GM18526 (cell line): Measurements from ENCODE around the gene GAS2.
A peak's percentile ranks its signal among the peaks of the same experiment; 100 is the strongest.

Experiments
- POLR2A ChIP-seq: IDR thresholded peaks from 3 replicates; pipeline ENCODE4 v1.6.1; 2011; ENCODE audit not compliant: insufficient read length; ENCODE audit errors: extremely low read depth

GAS2 gene

DNA sequence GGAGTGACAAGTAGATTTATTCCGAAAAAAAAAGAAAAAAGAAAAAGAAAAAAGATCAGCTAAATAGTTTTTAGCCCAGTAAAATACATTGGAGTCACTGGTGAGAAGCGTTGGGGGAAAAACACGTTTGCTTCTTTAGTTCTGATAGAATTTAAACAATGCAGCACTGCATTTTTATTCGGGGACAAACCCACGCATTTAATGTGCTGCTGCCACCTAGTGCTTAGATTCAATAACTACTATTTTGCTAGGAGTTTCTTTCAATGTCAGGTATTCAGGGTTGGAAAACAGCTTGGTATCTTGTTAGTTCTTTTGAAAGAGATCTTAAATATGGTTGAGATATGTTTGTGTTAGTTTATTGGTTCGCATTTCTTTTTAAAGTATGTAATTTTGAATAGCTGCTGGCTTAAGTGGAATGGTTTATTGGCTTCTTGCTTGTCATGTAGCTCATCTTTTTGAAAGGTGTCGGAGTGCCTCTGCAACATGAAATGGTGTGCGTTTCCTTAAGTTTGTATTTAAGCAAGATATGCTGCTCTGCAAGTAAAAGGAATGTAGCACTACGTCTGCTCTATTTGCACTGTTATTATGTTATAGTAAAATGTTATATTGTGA lies 121.2 kb downstream of the GAS2 start:
- TF ChIP-seq POLR2A: no peak

DNA sequence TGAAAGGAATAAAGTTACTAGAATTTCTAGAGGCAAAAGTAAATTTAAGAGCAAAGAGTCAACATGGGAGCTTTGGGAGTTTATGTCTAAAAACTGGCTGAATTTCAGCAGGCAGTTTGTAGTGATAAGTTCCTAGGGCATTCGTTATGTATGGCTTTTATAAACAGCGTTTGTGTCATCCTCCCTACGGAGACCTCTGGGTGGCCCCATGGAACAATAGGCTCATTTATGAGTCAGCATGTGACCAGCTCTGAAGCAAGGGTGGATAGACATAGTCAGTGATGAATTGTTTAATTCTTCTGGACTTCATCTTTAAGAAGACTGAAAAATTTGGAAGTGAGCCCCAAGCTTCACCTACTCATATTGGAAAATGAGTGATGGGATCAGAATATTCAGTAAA lies 126.1 kb downstream of the GAS2 start:
- no peak for TF ChIP-seq POLR2A

DNA sequence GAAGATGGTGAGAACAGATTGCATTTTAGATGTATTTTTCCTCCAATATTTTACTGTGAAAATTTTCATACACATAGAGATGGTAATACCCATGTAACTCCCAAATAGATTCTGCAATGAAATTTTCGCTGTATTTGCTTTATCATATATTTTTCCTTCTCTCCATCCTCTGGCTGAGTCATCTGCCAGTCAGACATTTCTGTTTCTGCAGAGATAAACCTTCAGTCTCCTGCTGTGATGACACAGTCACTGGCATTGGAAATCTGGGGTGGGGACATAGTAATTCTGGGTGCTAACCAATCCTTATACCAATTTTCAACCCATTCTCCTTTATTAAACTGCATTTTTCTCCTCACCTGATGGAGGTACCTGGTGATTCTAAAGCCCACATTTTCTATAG lies 129.5 kb downstream of the GAS2 start:
- TF ChIP-seq POLR2A: no peak

DNA sequence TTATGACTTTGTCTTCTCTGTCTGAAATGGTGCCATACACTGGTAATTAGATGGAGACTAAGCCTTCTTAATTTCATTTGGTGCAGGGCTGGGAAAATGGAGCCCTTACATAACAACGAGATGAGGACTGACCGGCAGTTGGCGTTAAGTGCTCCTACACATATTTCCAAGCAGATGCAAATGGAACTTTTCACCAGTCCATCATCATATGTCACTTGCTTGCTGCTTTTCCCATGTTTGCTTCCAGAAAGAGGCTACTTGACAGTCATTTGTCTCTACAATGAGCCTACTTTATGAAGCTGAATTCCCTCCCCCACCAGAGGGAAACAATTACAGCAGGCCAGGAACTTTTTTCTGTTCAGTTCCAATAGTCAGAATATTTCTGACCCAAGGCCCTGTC lies 130.6 kb downstream of the GAS2 start:
- TF ChIP-seq POLR2A: no peak

DNA sequence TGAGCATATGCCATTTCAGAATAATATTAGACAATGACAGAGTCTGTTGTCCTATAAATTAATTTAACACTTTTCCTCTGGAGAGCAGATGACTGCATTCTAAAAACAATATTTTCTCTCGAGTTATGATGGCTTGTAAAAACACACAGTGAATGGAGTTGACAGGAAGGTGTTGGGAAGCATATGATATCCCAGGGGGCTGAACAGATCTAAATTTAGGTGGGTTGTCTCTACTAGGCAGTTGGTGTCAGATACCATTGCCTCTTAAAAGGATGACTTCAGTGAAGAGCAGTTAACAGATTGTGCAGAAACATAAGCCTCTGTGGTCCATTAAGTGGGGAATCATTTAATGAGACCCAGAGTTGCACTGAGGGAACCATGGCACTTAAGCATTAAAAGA lies 132.5 kb downstream of the GAS2 start:
- TF ChIP-seq POLR2A: no peak

DNA sequence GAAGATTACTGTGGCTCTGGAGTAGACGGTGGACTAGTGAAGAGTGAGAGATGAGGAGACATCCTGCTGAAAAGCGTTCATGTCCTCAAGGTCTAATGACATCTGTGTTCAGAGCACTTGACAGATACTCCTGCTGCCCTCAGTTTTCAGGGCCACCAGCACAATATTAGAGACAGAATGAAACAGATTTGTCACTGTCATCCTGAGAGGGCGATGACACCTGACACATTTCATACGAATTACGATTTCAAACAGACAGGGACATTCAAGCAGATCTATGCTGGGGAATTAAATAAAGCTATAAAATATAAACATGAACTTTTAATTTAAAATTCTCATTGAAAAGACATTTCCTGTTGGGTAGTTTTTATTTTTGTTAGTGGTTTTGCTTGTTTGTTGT lies 134.1 kb downstream of the GAS2 start:
- no peak for TF ChIP-seq POLR2A

DNA sequence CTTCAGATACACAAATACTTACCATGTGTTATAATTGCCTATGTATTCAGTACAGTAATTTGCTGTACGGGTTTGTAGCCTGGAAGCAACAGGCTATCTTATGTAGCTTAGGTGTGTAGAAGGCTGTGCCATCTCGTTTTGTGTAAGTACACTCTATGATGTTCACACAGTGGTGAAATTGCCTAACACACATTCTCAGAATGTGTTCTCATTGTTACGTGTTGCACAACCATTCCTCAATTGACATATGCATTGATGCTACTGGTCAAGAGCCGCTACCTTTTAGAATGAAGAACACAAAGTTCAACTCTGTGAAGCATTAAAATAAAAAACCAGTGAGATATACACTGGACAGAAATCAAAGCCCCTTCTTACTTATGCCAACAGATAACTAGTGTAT lies 136.4 kb downstream of the GAS2 start:
- TF ChIP-seq POLR2A: no peak

DNA sequence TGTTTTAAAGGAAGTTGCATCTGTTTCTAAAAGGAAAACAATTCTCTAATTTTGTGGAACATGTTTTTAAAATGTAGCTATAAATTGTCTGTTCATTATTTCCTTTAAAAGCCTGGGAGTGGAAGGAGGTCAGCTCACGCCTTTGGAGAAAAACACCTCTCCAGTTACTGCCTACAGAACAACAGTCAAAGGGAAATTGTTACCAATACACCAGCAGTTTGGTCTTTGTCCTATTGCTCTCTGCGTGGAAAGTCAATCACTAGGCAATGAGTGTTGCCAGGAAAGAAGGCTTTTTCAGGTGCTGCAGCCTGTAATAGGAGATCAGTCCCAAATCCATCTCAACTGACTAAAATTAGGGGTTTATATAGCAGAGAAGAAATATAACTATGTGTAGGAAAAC lies 141.0 kb downstream of the GAS2 start:
- TF ChIP-seq POLR2A: no peak

DNA sequence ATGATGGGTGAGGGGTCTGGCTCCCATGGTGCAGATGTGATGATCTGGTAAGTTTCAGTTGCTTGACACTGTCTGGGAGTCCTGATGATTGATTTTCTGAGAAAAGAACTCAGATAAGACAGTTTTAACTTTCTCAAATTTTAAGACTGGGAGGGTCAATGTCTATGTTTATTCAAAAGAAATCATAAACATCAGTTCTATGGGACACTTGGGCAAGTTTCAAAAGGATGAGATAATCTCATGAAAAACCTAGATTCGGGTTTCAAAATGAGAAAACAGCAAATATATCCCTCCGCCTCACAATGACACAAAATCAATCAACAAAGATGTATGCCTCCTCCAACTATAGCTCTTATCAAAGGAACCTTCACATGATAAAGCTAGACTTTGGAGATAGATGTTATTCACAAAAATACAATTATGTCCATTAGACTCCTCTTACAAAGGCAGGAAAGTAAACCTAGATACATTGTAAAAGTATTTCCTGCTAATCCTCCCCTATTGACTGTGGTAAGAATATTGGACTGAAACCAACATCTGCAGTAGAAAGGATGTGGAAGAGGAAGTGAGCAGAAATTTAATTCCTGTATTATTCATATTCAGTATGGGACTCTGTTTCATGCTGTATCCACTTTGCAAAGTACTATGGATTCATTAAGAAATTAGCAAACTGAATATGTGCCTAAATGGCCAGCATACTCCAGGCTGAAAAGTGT lies 141.6 kb downstream of the GAS2 start:
- TF ChIP-seq POLR2A: no peak

DNA sequence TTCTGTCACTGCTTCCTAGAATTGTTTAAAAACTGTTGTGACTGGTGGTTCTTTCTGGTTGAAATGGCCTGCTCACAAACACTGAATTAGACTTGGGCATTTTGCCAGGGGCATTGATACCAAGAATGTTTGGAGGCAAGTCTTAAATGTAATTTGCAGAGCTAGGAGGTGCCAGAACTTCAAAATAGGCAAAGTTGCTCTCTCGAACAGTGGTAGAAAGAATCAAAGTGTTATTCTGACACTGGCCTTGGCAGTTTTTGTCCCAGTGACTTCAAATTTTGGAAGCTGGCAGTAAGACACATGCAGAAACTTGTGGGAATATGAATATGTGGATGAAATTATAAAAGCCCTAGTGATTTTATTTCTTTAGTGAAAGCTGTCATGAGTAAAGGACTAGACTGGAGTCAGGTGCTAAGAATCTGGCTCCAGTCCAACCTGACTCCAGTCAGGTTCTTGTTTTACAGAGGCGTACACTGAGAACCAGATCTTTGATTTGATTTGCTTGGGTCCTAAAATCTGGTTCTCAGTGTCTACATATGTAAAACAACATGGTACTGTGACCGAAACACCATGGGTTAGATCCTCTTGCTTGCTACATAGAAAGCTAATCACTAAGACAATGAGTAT lies 142.3 kb downstream of the GAS2 start:
- no peak for TF ChIP-seq POLR2A

DNA sequence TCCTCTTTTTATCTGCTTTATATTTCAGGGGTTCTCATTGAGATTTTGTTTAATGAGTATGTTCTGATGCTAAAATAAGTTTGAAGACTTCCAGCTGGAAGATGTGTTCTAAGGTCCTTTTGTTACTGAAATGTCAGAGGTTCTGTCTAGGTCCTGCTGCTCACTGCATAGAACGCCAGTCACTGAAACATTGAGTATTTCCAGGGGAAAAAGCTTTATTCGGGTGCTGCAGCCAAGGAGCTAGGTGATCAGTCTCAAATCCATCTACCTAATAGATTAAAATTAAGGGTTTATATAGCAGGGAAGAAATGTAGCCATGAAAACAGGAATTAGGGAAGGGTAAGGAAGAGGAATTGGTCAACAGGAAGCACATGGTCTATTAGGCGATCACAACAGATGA lies 143.5 kb downstream of the GAS2 start:
- no peak for TF ChIP-seq POLR2A

DNA sequence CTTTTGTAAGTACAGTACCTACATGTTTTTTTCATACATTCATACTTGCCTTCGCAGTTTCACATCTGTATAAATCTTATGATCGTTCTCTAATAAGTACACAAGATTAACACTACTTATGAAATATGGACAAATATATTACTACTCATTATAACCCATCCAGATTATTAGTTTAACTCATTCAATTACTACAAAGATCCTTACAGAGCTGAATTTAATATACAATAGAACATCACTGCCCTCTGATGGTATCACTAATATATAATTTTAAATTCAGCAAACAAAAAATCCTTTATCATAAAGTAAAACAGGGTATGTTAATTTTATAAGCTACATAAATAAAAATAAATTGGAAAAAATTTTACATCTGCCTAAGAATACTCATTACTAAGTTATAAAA lies 155.8 kb downstream of the GAS2 start:
- no peak for TF ChIP-seq POLR2A

DNA sequence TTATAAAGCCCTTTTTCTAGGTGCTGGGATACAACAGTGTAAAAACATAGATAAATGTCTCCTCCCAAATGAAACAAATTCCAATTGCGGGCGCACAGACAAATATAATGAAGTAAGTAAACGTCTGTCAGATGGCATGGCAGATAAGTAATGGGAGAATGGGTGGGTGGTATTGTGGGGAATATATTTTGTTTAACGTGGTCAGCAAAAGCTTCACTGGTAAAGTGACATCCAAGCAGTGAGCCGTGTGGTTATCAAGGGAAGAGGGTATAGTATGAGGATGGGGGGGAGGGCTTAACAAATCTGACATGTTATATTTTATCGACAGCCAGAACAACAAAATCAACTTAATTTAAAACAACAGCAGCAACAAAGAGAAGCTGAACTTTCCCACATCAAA lies 162.0 kb downstream of the GAS2 start:
- TF ChIP-seq POLR2A: no peak

DNA sequence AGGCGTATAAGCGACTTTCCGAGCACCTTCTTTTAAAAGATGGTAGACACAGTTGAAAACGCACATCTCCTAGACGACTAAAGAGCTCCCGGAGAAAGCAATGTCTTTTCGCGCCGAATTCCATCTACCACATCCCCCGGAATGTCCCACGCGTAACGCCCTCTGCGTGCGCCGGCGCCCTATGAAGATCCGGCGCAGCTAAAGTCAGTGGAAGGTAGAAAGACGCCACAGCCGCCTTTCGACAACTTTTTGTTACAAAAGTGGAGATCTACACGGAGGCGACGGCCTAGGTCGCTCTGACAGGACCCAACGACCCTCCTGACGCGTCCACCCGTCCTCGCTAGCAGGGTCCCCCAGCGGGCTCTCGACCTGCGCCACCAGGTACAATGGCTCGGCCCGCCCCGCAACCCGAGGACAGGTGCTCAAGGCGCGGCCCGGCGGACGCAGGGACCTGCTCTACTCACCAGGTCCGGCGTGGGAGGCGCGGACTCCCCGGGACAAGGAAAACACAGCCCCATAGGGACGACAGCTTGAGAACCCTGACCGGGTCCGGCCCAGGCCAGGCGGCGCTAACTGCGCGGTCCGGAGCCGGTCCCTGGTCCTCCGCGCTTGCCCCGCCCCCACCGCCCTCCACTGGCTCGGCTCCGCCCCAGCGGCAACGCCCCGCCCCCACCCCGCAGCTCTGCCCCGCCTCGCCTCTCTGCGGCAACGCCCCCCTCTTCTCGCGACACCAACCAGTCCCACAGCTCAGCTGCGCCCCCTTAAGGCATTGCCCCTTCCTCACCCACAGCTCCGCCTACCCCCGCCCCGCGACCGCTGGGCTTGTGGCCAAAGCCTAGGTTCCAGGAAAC lies 163.0 kb downstream of the GAS2 start, which contains the start of gene SVIP:
SVIP (minus strand) TSS at position 571 of the 851 bp plus-strand sequence; CDS start at position 518, 53 bp downstream.
- TF ChIP-seq POLR2A: peak; percentile 71

DNA sequence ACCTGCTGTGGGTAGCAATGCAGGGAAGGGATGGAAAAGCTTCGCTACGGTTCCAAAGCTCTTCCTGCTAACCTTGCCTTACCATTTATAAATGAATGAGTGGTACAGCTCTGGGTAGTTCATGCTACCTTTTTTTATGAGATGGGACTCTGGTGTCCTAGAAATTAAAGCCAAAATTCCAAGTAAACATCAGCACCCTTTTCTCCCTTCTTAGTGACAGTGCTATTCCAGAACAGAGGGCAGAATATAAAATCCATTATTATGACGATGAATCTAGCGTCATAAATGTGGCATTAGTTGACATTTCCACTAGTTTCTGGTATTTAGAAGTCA lies 163.6 kb downstream of the GAS2 start:
- TF ChIP-seq POLR2A: no peak

DNA sequence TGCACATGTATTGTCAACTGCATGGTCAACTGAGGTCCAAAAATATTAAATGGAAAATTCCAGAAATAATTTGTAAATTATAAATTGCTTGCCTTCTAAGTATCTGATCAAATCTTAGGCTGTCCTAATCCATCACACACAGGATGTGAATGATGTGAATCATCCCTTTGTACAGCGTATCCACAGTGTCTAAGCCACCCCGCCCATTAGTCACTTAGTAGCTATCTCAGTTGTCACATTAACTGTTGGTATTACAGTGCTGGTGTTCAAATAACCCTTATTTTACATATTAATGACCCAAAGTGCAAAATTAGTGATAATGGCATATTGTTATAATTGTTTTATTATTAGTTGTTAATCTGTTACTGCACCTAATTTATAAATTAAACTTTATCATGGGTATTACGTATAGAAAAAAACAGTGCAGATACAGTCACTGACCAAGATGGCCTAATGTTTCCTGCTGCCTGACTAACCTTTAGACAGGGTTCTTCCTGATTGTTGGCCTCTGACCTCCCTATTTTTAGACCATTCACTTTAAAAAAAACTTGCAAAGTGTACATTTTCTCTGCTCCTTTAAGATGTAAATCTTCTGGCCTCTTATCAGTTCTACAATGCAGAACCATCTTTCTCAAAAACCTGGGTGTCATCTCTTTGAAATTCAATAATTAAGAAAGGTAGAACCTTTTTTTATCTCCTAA lies 166.1 kb downstream of the GAS2 start:
- TF ChIP-seq POLR2A: no peak

DNA sequence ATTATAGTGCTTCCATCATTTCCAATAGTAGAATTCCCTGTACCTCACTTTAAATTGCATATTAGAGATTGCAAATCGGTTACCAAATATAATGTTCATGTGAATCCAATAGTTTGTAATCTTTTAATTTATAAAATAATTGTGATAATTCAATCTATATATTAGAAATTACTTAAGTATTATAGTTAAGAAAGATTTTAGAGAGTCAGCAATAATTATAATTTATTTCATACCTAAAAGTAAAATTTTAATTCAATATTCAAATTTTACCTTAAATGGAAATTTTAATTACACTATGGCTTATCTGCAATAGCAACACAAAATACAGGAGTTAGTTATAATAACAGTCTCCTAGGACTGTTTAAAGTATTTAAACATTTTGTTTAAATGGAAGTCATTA lies 180.3 kb downstream of the GAS2 start:
- no peak for TF ChIP-seq POLR2A
